ENCODE results near the gene RHOT2. TPM values are rescaled to one million over a fixed set of nuclear protein-coding genes. Genes with fewer than 3 reads are reported as not detected.

The RHOT2 gene
- total RNA-seq, 1 donor, result 44.0 TPM

GRCh38 chr16:721765-722540 is 54.0 kb downstream of the RHOT2 start:
- no peak for DNase-seq (ENCODE audit: low read depth)
- H3K4me3 ChIP-seq (ENCODE audit: low read depth, low read length), result peak overlapping the region; percentile 71
- TF ChIP-seq CTCF (IDR thresholded peaks at IDR 0.05; ENCODE audit: insufficient read depth, low read depth, low read length), result no peak

- DNase-seq (ENCODE audit: low read depth), result no peak
- TF ChIP-seq CTCF (IDR thresholded peaks at IDR 0.05; ENCODE audit: insufficient read depth, low read depth, low read length), result no peak
- no peak overlapping the region for H3K4me3 ChIP-seq (ENCODE audit: low read depth, low read length)
Measured at GRCh38 chr16:722835-723633, 55.1 kb downstream of the RHOT2 start.

GRCh38 chr16:723695-724094 is 55.8 kb downstream of the RHOT2 start:
- DNase-seq (ENCODE audit: low read depth), result no peak
- no peak for TF ChIP-seq CTCF (IDR thresholded peaks at IDR 0.05; ENCODE audit: insufficient read depth, low read depth, low read length)
- no peak overlapping the region for H3K4me3 ChIP-seq (ENCODE audit: low read depth, low read length)

Other genes starting within 250 kb of the RHOT2 start
- gene RAB11FIP3, start 242.5 kb upstream of the RHOT2 start, total RNA-seq, result 19.0 and 19.4 TPM in 2 replicates
- gene CAPN15, start 140.4 kb upstream of the RHOT2 start, total RNA-seq, result 37.1 and 43.2 TPM in 2 replicates
- gene PRR35, start 107.7 kb upstream of the RHOT2 start, total RNA-seq, result not detected in 2 replicates
- 1.7 and 3.2 TPM in 2 replicates for gene NHLRC4, start 101.1 kb upstream of the RHOT2 start, total RNA-seq
- gene PIGQ, start 98.2 kb upstream of the RHOT2 start, total RNA-seq, result 22.0 and 33.8 TPM in 2 replicates
- 9.9 and 10.6 TPM in 2 replicates for gene RAB40C, start 78.1 kb upstream of the RHOT2 start, total RNA-seq
- under 0.01 and 0.43 TPM in 2 replicates for gene WFIKKN1, start 37.1 kb upstream of the RHOT2 start, total RNA-seq
- 51.8 and 78.3 TPM in 2 replicates for gene METTL26, start 31.8 kb upstream of the RHOT2 start, total RNA-seq
- gene MCRIP2, start 26.3 kb upstream of the RHOT2 start, total RNA-seq, result 14.8 and 16.0 TPM in 2 replicates
- gene WDR90, start 18.8 kb upstream of the RHOT2 start, total RNA-seq, result 12.5 and 18.7 TPM in 2 replicates
- 1.3 and 1.9 TPM in 2 replicates for gene RHBDL1, start 7.5 kb downstream of the RHOT2 start, total RNA-seq
- gene STUB1, start 12.3 kb downstream of the RHOT2 start, total RNA-seq, result 100 and 113 TPM in 2 replicates
- 35.4 and 36.3 TPM in 2 replicates for gene JMJD8, start 16.2 kb downstream of the RHOT2 start, total RNA-seq
- gene WDR24, start 22.3 kb downstream of the RHOT2 start, total RNA-seq, result 8.2 and 9.0 TPM in 2 replicates
- gene FBXL16, start 37.7 kb downstream of the RHOT2 start, total RNA-seq, result under 0.01 TPM in 2 replicates
- 39.3 and 44.5 TPM in 2 replicates for gene METRN, start 47.0 kb downstream of the RHOT2 start, total RNA-seq
- 19.4 and 37.0 TPM in 2 replicates for gene ANTKMT, start 53.0 kb downstream of the RHOT2 start, total RNA-seq
- gene CCDC78, start 58.3 kb downstream of the RHOT2 start, total RNA-seq, result 1.3 and 3.2 TPM in 2 replicates
- 14.7 and 21.9 TPM in 2 replicates for gene HAGHL, start 59.0 kb downstream of the RHOT2 start, total RNA-seq
- 31.6 and 37.1 TPM in 2 replicates for gene CIAO3, start 72.9 kb downstream of the RHOT2 start, total RNA-seq
- 0.32 and 0.86 TPM in 2 replicates for gene MSLN, start 92.6 kb downstream of the RHOT2 start, total RNA-seq
- gene RPUSD1, start 120.2 kb downstream of the RHOT2 start, total RNA-seq, result 21.2 and 32.2 TPM in 2 replicates
- gene CHTF18, start 120.5 kb downstream of the RHOT2 start, total RNA-seq, result 13.8 and 13.9 TPM in 2 replicates
- not detected in 2 replicates for gene GNG13, start 132.6 kb downstream of the RHOT2 start, total RNA-seq